Stimulated activated CD4-positive, alpha-beta T cell treated with anti-CD3 and anti-CD28 coated beads, TNF-alpha, amount 100 ng/mL, for 4 hours (primary cell): ENCODE measurements around the gene IRF8.
A peak's percentile ranks its signal among the peaks of the same experiment; 100 is the strongest.

ENCODE experiments used
- DNase-seq, 3 experiments: peaks; one replicate each; pipeline ENCODE4 v3.0.0-alpha.2; 2020; ENCODE audit warnings: low read depth in 3 of 3

Gene IRF8

GRCh38 chr16:85913141-85913601 is 14.2 kb downstream of the IRF8 start:
- DNase-seq: no peak

DNA sequence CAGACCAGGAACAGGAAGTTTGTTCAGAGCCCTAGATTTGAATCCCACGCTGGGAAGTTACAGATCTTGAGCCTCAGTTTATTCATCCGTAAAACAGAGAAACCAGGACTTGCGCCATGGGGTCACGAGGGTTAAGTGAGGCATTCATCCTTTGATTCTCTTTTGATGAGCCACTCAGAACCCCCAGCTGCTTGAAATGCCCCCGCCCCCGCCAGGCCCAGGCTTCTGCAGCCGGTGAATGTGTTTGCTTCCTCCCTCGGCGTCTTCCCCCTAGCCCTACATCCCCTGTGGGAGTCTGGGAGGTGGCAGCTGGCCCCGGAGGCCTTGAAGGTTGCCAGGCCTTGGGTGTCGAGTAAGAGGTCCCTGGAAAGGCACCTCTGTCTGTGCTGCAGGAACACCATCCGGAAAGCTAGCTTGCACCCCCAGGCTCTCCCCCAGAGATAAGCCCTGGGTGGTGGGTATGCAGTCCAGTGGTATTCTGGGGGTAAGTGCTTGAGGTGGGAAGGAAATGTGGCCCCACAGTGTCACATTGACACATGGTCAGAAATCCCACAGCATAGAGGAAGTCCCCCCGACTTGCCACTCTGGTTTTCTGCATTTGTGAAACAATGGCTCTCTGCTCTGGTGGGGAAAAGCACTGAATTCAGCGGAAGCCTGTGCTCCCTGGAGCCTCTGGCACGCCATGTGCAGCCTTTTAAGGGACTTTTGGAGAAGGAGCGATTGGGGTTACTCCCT is 14.9 kb downstream of the IRF8 start:
- no peak for DNase-seq

GRCh38 chr16:85914423-85914794 is 15.4 kb downstream of the IRF8 start:
- DNase-seq: no peak

DNA sequence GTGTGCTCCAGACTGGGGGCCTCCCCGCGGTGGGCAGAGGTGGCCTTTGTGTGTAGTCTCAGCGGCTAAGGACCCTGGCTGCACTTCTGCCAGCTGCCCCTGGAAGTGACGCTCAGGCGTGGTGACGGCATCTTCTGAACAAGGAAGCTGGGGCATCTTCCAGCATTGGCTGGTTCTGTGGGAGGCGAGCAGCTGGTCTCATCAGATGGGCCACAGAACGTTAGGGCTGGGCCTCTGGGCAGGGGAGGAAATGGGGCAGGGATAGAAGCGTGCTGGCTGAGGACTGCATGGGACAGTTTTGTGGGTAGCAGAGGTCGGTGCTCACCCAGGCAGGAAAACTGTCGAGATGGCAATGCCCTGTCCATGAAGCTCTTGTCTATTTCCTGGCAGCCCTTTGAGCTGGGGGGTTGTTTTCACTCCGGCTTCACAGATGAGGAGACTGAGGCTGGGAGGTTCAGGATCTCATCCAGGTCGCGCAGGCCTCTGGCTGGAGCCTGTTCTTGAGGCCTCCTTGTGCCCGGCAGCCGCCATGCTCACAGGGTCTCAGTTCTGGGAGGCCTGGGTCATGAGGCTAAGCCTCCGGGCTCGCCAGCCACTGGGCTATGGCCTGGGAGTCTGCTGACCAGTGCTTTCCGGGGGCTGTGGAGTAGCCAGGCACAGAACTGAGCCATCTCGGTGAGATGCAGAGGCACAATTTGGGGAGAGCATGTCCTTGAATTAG is 16.3 kb downstream of the IRF8 start:
- no peak for DNase-seq

DNA sequence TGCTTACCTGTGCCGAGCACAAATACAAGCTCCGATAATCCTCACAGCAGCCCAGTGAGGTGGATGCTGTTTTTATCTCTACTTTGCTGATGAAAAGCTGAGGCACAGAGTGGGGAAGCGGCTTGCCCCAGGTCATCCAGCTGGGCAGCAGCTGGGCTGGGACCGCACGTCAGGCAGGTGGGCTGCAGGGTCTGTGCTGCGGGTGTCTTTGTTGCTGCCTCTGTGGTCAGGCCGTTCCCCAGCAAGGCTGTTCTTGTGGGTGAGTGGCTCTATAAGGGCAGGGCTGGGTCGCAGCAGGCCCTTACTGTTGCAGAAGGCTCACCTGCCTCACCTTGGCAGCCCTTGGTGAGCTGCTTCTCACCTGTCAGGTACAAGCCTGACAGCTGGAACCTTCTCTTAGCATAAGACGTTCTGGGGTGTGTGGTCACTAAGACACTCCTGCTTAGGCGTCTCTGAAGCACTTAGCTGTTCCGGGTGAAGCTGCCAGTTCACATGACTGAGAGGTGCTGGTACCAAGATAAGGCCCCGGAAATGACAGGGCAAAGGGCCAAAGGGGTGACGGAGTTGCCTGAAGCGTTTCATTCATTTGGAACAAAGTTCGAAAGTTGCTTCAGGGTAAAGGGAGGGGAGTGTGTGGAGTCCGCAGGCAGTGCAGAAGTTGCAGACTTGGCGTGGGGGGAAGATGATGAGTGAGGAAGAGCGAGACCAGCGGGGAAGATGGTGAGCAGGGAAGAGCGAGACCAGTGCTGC is 17.4 kb downstream of the IRF8 start:
- no peak for DNase-seq

DNA sequence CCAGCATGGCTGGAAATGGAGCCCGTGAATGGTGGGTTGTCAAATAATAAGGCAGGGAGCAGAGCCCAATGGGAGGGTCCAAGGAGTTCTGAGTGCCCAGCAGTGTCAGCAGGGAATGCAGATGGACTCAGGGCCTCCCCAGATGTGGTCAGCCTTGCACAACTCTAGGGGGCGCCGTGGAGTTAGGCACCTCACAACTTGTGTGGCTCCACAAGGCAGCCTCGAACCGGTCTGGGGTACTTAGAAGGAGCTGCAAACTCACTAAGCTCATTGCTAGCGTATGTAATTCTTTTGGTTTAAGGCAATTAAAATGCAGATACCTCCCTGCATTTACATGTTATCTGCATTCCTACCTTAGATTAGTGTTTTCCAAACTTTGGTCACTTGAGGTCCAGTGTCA is 18.1 kb downstream of the IRF8 start:
- DNase-seq: no peak

- DNase-seq: no peak
Measured at GRCh38 chr16:85917959-85918358, 19.0 kb downstream of the IRF8 start.

DNA sequence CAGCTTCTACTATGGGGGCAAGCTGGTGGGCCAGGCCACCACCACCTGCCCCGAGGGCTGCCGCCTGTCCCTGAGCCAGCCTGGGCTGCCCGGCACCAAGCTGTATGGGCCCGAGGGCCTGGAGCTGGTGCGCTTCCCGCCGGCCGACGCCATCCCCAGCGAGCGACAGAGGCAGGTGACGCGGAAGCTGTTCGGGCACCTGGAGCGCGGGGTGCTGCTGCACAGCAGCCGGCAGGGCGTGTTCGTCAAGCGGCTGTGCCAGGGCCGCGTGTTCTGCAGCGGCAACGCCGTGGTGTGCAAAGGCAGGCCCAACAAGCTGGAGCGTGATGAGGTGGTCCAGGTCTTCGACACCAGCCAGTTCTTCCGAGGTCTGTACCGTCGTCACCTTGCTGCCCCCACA is 19.5 kb downstream of the IRF8 start:
- no peak for DNase-seq

DNA sequence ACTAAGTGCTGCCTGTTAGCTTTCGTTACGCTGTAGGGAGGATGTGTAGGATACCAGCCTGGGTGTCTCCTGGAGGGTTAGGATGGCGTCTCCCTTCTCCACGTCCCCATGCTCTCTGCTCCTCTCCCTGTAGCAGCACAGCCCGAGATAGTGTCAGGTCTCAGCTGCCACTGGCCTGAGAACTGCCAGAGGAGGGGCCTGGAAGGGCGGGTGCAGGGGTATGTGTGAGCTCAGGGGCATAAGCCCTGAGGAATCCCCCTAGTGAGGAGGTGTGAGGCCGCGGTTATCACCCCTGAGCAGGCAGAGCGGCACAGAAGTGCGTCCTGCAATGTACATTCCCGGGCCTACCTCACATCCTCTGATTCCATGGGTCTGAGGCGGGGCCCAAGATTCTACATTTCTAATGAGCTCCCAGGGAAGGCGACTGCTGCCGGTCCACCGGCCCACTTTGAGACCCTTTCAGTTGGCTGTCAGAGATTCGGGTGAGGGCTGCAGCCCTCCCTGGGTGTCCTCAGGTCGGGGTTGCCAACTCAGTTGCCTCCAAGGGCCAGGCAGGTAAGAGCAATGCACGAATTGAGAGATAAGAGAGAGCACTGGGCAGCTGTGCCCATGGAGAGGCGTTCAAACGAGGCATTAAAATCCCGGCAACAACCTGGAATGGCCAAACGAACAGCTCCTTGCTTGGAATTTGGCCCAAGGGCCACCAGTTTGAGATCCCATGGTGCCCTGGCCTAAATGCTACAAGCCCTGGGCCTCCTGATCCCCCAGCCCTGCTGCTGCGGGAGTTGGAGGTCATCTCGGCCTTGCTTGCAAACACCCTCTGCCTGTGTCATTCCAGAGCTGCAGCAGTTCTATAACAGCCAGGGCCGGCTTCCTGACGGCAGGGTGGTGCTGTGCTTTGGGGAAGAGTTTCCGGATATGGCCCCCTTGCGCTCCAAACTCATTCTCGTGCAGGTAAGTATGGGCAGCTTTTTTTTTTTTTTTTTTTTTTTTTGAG is 20.6 kb downstream of the IRF8 start:
- DNase-seq: no peak

- DNase-seq: no peak
Measured at GRCh38 chr16:85921026-85921425, 22.1 kb downstream of the IRF8 start.

DNA sequence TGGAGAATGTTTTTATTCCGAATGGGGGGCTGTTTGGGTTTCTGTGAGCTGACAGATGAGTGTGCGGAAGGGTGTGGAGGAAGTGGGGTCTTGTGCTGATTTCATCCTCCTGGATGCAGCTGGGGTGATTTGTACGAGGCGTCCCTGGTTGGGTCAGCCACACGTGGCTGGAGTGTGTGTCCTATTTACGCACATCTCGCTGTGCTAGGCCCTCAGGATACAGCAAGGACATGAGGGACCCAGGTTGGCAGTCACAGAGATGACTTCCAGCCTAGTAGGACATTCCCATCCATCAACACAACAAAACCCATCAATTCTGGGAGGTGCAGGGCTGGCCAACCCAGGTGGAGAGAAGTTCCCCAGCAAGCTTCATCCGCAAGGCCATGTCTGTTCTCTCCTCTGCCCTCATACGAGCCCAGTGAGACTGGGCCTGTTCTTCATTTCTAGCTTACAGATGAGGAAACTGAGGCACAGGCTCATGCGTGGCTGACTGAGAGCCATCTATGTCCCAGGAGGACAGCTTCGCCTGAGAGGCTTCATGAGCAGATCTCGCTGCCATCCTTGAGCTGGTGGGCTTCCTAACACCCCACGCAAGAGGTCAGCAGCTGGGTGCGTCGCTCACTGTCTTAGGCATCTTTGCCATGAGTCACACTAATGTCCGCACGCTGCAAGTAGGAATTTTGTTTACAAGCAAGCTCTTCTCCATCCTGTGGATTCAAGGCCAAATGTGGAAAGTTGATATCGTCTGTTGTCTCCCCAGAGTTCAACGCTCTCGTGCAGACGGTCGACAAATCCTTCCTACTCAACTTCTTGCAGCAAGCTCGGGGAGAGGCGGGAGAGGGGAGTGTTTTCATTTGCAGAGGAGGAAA is 24.4 kb downstream of the IRF8 start:
- no peak for DNase-seq

DNA sequence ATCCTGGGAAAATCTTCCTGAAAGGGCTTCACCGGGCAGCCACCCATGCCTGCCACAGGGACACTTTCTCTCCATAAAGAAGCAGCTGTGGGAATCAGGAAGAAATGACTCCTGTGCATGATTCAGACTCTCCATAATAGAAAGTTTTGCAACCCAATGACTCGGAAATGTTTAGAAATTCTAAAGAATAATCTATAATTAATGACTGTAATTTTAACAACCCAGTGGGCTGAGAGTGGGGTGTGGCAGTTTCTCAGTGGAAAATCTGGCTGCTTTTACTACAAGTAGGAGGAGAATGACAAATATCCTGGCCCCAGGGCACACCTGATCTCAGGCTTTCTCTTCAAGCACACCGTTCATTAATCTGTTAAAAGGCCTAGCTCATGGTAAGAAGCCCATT is 25.7 kb downstream of the IRF8 start:
- DNase-seq: peak in 2 of 3 experiments; percentile 30 to 38

DNA sequence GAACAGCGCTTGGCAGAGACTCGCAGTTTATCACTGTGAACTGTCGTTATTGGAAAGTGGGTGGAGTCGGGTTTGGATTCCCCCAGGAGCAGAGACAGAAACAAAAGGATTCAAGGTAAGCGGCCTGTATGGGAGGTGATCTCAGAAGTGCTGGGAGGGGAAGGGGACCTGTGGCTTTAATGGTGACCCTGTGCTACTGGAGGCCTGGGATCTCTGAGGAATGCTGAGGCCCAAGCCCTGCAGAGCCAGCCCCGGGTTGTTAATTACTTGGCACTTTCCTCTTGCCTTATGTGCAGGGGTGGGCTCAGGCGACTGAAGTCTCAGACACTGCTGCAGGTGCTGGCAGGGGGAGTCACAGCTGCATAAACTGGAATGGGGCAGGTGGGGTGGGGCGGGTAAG is 27.4 kb downstream of the IRF8 start:
- DNase-seq: no peak

GRCh38 chr16:85927371-85927770 is 28.4 kb downstream of the IRF8 start:
- no peak for DNase-seq

- DNase-seq: no peak
Measured at GRCh38 chr16:85927959-85928358, 29.0 kb downstream of the IRF8 start.

GRCh38 chr16:85928401-85928820 is 29.4 kb downstream of the IRF8 start:
- DNase-seq: no peak

- DNase-seq: no peak
Measured at GRCh38 chr16:85929259-85929721, 30.3 kb downstream of the IRF8 start.

DNA sequence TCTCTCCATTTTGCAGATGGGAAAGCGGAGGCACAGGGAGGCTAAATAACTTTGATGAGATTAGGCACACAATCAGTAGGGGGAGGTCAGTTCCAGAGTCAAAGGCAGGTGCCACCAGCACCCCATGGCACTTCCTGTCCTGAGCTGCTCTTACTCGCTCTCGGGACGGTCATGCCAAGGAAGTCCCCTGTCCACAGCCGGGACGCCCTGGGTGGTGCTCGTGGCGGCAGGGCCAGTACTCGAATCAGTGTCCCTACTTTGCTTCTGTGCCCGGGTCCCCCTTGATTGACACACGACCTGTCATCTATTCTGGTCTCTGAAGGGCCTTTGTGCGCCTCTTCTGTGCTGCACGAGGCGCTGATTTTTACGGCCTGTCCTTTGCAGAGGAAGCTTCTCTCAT is 31.3 kb downstream of the IRF8 start:
- DNase-seq: no peak

- DNase-seq: no peak
Measured at GRCh38 chr16:85931596-85932402, 32.8 kb downstream of the IRF8 start.
